ENCODE measurements around the gene TST. TPM values are rescaled to one million over a fixed set of nuclear protein-coding genes. Genes with fewer than 3 reads are reported as not detected.

TST gene
- total RNA-seq, 4 donors from 2014 or later: 42.2 to 66.5 (median 51.9) TPM

DNA sequence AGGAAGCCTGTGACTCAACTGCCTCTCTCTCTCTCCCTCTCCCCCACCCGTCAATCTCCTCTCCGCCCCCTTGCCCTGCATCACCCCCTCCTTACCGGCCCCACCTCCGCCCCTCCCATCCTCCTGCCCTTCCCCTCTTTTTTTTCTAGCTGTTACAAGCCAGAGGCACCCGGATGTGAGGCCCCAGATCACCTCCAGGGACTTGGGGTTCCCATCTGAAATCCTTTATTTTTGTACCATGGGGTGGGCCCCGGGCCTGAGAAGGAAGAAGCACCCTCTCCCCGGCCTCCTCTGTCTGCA, 43.1 kb upstream of the TST start:
- TF ChIP-seq POLR2A (IDR thresholded peaks at IDR 0.05): no peak
- TF ChIP-seq, protein P1, sequence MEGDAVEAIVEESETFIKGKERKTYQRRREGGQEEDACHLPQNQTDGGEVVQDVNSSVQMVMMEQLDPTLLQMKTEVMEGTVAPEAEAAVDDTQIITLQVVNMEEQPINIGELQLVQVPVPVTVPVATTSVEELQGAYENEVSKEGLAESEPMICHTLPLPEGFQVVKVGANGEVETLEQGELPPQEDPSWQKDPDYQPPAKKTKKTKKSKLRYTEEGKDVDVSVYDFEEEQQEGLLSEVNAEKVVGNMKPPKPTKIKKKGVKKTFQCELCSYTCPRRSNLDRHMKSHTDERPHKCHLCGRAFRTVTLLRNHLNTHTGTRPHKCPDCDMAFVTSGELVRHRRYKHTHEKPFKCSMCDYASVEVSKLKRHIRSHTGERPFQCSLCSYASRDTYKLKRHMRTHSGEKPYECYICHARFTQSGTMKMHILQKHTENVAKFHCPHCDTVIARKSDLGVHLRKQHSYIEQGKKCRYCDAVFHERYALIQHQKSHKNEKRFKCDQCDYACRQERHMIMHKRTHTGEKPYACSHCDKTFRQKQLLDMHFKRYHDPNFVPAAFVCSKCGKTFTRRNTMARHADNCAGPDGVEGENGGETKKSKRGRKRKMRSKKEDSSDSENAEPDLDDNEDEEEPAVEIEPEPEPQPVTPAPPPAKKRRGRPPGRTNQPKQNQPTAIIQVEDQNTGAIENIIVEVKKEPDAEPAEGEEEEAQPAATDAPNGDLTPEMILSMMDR (IDR thresholded peaks at IDR 0.05 in 4 of 5, conservative IDR thresholded peaks at IDR 0.05 in 1 of 5): no peak
- in situ Hi-C loops (cut with MboI; ENCODE audit: low sequenced_read_pairs in 4 of 4): no loop called here
- ATAC-seq (no peak), DNase-seq (no peak)
- Histone ChIP-seq H3K36me3 (no peaks in the 10 kb centered on the region), H3K9me3 (no peaks in the 10 kb centered on the region), H3K4me3 (no peak overlapping the region), H3K27ac (no peak overlapping the region), H3K27me3 (peaks cover 0 to 2% (median 0%) of the 10 kb centered on the region in 3 donors), H3K4me1 (no peaks in the 10 kb centered on the region)
- intact Hi-C loops (cut with DNase I; ENCODE audit: low total_unique reads): no loop called here

DNA sequence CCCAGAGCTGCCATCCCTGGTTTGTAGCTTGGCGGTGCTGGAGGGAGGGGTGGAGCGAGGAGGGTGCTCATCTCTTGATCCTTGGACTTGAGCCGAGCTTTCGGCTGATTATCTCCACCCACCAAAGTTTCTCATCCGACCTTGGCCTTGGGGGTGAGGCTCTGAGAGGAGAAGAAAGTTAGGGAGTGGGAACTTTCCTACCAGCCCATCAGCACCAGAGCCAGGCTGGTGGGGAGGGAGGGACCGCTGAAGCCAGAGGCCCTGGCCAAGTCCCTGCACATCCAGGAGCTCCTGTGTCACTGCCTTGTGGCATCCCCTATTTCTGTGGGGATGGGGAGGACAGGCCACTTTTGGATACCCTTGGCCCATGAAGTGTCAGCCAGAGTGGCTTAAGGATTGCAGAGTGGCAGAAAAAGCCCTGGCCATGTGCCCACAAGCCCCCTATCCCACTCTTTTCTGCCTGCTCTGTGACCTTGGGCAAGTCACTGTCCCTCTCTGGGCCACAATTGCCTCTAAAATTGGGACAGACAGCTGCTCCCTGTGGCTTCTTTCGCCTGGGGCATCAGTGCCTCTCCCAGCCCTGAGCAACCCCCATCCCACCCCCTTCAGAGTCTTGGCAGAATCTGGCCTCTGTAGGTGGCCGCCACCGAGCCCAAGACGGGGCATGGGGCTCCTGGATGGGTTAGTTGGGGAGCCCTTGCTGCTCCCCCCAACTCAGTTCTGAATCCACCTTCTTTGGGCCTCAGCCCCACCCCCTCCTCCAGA, 42.5 kb upstream of the TST start:
- in situ Hi-C loops (cut with MboI; ENCODE audit: low sequenced_read_pairs in 4 of 4): no loop called here
- ATAC-seq (no peak), DNase-seq (no peak)

DNA sequence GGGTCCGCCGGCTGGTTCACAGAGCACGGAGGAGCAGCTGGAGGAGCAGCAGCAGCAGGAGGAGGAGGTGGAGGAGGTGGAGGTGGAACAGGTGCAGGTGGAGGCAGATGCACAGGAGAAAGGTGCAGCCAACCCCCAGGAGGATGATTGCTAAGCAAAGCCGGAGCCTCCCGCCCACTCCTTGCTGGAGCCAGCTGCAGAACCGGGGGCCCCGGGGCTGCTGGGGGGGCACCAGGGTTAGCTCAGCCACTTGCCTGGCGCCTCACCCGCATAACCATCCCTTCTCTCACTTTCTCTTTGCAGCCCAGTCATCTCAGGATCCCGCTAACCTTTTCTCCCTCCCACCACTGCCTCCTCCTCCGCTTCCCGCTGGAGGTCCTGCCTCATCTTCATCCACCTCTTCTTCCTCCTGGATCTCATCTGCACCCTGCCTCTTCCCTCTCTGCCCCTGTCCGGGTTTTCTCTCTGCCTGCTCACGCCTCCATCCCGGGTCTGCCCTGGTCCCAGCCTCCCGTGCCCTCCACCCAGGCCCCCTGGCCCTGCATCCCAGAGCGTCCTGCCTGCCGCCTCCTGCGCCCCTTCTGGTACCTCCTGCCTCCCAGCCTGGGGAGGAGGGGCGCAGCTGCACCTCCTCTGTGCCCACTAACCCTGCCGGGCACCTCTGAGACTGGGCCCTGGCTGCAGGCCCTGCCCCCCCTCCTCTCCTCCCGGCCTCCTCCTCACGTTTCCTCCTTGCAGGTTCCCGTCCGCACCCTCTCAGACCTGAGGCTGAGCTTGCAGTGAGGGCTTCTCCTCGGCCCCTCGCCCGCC, 41.8 kb upstream of the TST start:
- DNase-seq: no peak
- TF ChIP-seq POLR2A (IDR thresholded peaks at IDR 0.05): no peak
- TF ChIP-seq, protein P1 (IDR thresholded peaks at IDR 0.05 in 4 of 5, conservative IDR thresholded peaks at IDR 0.05 in 1 of 5): no peak
- H3K36me3 ChIP-seq: no peaks in the 10 kb centered on the region

More for the DNA sequence above, 42.5 kb upstream of the TST start:
- TF ChIP-seq POLR2A (IDR thresholded peaks at IDR 0.05): no peak
- TF ChIP-seq, protein P1 (IDR thresholded peaks at IDR 0.05 in 4 of 5, conservative IDR thresholded peaks at IDR 0.05 in 1 of 5): no peak
- Histone ChIP-seq H3K9me3 (no peaks in the 10 kb centered on the region), H3K27me3 (no peaks in the 10 kb centered on the region), H3K4me3 (no peak overlapping the region), H3K36me3 (no peaks in the 10 kb centered on the region), H3K27ac (no peak overlapping the region), H3K4me1 (no peaks in the 10 kb centered on the region)
- intact Hi-C loops (cut with DNase I; ENCODE audit: low total_unique reads): no loop called here

DNA sequence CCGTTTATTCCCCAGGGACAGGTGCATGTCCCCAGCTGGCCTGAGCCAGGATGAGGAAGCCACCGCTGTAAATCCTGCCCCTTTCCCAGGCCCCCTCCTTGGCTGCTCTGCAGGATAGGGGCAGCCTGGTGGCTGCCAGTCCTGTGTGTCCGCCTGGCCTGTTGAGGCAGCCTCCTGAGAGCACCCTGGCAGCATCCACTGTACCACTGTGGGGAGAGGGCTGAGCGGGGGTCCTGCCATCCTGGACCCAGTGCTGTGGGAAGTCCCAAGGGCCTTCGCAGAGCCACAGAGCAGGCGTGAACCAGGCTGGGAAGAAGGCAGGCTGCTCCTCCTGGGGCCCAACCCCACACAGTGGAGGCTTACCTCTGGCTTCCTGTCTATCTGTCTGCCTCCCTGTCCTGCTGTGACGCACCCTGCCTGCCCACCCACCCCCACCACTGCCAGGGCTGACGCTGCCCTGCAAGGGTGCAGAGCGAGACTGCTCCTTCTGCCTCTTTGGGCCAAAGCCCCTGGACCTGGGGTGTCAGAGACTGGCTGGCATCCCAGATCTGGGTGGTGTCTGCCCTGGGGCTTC, 40.7 kb upstream of the TST start:
- no peak for TF ChIP-seq POLR2A (IDR thresholded peaks at IDR 0.05)
- TF ChIP-seq, protein P1 (IDR thresholded peaks at IDR 0.05 in 4 of 5, conservative IDR thresholded peaks at IDR 0.05 in 1 of 5): no peak
- Histone ChIP-seq H3K9me3 (no peaks in the 10 kb centered on the region), H3K27me3 (no peaks in the 10 kb centered on the region), H3K4me1 (no peaks in the 10 kb centered on the region), H3K4me3 (no peak overlapping the region), H3K36me3 (no peaks in the 10 kb centered on the region), H3K27ac (no peak overlapping the region)
- in situ Hi-C loops (cut with MboI; ENCODE audit: low sequenced_read_pairs in 4 of 4) (no loop called here), intact Hi-C loops (cut with DNase I; ENCODE audit: low total_unique reads) (no loop called here)
- no peak for ATAC-seq
- no peak for DNase-seq

More for the DNA sequence above, 41.8 kb upstream of the TST start:
- no peaks in the 10 kb centered on the region for H3K9me3 ChIP-seq
- H3K4me1 ChIP-seq: no peaks in the 10 kb centered on the region
- in situ Hi-C loops (cut with MboI; ENCODE audit: low sequenced_read_pairs in 4 of 4): no loop called here
- H3K27me3 ChIP-seq: no peaks in the 10 kb centered on the region
- ATAC-seq: no peak
- intact Hi-C loops (cut with DNase I; ENCODE audit: low total_unique reads): no loop called here
- H3K27ac ChIP-seq: no peak overlapping the region
- H3K4me3 ChIP-seq: no peak overlapping the region

All from gastrocnemius medialis (tissue), 4 donors.